LoVo (cell line): ENCODE results near the gene STARD6.
"Not testable (repeated sequence)": the region's sequence is repeated elsewhere in the genome, so short reads cannot be mapped to it uniquely, and the experiment has no call there.

Experiments
- DNase-seq: peaks from one replicate; pipeline ENCODE4 v3.0.0-alpha.2; 2016; ENCODE audit warnings: low spot score

STARD6 gene

GRCh38 chr18:54357660-54358494, at the start of gene STARD6, which contains the start of gene C18orf54:
TSS of gene STARD6 (minus strand) at chr18:54357858. CDS start at chr18:54354573, 3,285 bp downstream.
TSS of gene C18orf54 (plus strand) at chr18:54357906. CDS start at chr18:54360573, 2,667 bp downstream.
- DNase-seq = peak; percentile 91

GRCh38 chr18:54405290-54405689, 47.6 kb upstream of the STARD6 start:
- no peak for DNase-seq

GRCh38 chr18:54396760-54397159, 39.1 kb upstream of the STARD6 start:
- DNase-seq = no peak

- no peak for DNase-seq
Measured at GRCh38 chr18:54393648-54394294, 36.1 kb upstream of the STARD6 start.

- peak; percentile 71 for DNase-seq
Measured at GRCh38 chr18:54392543-54393023, 34.9 kb upstream of the STARD6 start.

GRCh38 chr18:54390838-54391237, 33.2 kb upstream of the STARD6 start:
- no peak for DNase-seq

GRCh38 chr18:54389143-54389505, 31.5 kb upstream of the STARD6 start:
- DNase-seq = no peak

- DNase-seq = peak; percentile 67
Measured at GRCh38 chr18:54388203-54389142, 30.8 kb upstream of the STARD6 start.

GRCh38 chr18:54387631-54388030, 30.0 kb upstream of the STARD6 start:
- no peak for DNase-seq

- DNase-seq = not testable (repeated sequence)
Measured at GRCh38 chr18:54386800-54387495, 29.3 kb upstream of the STARD6 start.

GRCh38 chr18:54386043-54386442, 28.4 kb upstream of the STARD6 start:
- no peak for DNase-seq

GRCh38 chr18:54382733-54383252, 25.1 kb upstream of the STARD6 start:
- no peak for DNase-seq

GRCh38 chr18:54382076-54382475, 24.4 kb upstream of the STARD6 start:
- no peak for DNase-seq

- no peak for DNase-seq
Measured at GRCh38 chr18:54381640-54382039, 24.0 kb upstream of the STARD6 start.

GRCh38 chr18:54378057-54378456, 20.4 kb upstream of the STARD6 start:
- no peak for DNase-seq

GRCh38 chr18:54360406-54360805, 2.7 kb upstream of the STARD6 start:
- no peak for DNase-seq

GRCh38 chr18:54359233-54359632, 1.6 kb upstream of the STARD6 start:
- no peak for DNase-seq

GRCh38 chr18:54358495-54359040, 910 bp upstream of the STARD6 start:
- peak; percentile 7 for DNase-seq

- DNase-seq = no peak
Measured at GRCh38 chr18:54357082-54357659, 487 bp downstream of the STARD6 start.

- no peak for DNase-seq
Measured at GRCh38 chr18:54351186-54351585, 6.5 kb downstream of the STARD6 start.

- DNase-seq = no peak
Measured at GRCh38 chr18:54338230-54338629, 19.4 kb downstream of the STARD6 start.
